NCI-H2081 treated with DMSO at 0.1 percent for 48 hours (cell line): ENCODE measurements around the gene CNST.

Experiments
- DNase-seq: peaks from one replicate; lab custom pipeline; 2025; lab: John Stamatoyannopoulos, UW

The CNST gene, protein sequence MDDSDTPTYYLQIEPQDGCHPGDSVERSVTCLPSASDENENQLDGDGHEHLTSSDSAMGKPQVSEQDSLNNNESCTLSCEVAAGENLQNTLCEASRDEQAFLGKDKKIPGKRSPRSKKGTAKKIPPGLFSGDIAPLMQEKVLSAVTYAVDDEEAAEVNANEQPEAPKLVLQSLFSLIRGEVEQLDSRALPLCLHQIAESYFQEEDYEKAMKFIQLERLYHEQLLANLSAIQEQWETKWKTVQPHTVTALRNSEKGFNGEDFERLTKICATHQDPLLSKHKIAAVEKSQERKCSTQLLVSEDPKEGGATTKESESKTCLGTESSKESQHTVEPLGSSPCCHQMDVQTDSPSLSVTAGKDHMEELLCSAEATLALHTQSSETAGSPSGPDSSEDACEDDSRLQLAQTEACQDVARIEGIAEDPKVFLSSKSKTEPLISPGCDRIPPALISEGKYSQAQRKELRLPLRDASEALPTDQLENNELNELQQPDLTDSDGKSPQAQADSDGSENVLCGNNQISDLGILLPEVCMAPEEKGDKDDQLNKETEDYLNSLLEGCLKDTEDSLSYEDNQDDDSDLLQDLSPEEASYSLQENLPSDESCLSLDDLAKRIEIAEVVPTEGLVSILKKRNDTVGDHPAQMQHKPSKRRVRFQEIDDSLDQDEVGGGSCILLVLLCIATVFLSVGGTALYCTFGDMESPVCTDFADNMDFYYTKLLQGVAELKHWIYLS

DNA sequence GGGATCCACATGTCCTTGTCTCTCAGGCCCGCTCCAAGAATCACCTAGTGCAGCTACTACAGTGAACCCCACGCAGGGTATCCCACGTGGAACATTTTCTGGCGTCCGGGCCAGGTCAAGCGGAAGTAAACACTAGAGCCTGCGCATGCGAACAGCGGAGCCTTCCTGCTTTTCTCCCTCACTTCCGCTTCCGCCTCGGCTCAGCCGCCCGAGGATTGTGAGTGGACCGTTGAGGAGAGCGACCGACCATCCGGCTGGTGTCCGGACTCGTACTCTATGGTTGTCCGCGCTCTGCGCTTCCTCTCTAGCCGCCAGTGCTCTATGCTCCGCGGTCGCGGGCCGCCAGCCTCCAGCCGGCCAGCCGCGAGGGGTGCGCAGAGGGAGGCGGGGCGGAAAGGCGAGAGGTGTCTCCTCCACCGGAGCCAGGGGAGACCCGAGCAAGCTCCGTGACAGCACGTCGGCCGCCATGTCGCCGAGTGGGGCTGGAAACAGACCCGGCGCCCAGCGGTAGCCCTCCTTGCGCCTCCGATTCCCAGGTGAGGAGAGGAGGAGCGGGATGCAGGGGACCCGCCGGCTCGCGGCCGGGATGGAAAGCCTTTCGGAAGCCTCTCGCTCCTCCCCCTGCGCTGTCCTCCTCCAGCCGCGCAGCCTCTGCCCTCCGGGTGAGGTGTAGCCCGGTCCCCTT is at the start of gene CNST, which contains the start of gene TFB2M:
TSS of gene CNST (plus strand) at position 329 of the 685 bp plus-strand sequence. CDS start 25,107 bp downstream, outside the sequence.
TSS of gene TFB2M (minus strand) at position 134 of the 685 bp plus-strand sequence. CDS start at position 11, 123 bp downstream.
- peak; percentile 97 for DNase-seq

DNA sequence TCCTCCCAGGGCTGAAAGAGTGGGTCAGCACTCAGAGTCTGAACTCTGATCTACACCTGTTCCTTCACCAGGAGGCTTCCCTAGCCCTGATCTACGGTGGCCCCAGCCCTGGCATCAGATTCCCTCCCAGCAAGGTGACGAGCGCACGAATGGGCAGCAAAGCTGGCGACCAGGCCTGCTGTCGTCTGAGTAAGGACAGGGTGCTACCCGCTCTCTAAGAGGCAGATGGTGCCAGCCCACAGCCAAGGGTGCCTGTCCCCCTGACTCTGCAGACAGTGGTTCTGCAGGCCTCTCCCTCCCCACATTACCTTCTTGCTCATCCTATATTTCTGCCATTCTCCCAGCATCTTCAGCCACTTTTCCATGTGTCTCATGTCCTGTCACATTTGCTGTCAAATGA is 48.9 kb upstream of the CNST start:
- no peak for DNase-seq

DNA sequence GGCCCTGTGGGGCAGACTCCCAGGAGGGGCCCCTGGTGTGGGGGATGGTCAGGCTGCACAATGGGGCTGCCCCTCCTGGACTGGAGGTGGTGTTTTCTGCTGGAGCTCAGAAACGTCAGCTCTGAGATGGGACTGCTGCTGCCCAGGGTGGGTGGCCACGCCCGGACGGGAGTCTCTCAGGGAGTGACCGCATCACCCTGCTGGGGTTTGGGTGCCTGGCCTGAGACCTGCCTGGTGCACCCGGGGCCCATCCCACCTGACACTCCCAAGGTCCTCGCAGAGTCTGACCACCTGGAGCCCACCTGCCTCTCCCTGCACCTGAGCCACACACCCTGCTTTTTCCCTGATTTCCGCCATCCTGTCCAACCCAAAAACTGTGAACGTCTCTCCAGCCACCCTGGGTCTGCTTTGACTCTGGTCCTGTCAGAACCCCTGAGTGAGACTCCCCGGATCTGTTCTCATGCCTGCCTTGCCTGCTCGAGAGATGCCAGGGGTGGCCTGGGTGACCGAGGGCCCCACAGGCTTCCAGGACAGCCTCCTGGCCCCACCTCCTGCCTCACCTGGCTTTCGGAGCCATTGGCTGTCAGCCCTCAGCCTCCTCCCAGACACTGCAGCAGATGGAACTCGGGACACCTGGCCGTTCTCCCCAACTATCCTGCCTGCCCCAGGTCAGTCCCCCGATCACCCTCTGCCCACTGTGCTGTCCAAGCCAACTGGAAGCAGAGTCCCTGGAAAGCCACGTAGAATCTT is 47.6 kb upstream of the CNST start:
- DNase-seq = no peak

DNA sequence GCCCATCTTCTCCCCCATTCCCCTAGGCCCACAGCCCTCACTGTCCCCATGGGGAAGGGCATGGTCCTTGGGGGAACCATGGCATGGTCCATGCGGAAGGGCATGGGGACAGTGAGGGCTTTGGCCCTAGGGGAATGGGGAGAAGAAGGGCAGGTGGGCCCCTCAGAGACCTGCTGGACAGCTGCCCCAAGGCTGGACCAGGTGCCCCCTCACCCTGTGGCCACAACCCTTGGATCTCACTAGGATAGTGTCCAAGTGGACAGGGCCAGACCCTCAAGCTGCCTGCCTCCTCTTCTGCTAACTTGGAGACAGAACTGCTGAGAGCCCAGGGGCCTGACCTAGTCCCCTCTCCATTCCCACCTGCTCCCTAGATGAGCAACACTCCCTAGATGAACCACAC is 46.7 kb upstream of the CNST start:
- DNase-seq = no peak

DNA sequence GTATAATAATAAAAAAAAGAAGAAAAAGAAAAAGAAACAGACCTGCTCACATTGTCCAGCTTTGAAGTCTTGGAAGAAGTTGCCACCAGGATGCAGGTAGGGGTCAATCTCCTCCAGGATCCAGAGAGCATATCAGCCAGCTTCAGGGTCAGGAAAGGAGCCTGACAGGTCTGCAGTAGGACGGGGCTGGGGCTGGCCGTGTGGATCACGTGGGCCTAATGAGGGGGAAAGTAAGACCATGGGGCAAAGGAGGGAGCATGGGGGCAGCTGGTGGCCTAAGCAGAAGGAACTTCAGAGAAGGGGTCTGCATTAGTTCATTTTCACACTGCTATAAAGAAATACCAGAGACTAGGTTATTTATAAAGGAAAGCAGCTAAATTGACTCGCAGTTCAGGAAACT is 39.9 kb upstream of the CNST start:
- DNase-seq = no peak

DNA sequence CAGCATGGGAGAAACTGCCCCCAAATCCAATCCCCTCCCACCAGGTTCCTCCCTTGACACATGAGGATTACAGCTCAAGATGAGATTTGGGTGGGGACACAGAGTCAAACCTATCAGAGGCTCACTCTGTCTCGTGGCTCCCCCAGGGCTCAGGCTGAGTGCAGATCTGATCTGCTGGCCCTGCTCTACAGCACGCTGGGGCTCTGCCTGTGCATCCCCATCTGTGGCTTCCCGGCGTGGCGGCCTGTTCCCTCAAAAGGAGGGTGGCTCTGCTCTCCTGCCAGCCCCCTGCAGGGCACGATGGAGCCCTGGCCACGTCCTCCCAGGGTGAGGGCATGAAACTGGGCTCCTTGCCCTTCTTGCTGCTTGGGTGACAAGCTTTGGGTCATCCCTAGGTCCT is 39.3 kb upstream of the CNST start:
- DNase-seq = no peak

DNA sequence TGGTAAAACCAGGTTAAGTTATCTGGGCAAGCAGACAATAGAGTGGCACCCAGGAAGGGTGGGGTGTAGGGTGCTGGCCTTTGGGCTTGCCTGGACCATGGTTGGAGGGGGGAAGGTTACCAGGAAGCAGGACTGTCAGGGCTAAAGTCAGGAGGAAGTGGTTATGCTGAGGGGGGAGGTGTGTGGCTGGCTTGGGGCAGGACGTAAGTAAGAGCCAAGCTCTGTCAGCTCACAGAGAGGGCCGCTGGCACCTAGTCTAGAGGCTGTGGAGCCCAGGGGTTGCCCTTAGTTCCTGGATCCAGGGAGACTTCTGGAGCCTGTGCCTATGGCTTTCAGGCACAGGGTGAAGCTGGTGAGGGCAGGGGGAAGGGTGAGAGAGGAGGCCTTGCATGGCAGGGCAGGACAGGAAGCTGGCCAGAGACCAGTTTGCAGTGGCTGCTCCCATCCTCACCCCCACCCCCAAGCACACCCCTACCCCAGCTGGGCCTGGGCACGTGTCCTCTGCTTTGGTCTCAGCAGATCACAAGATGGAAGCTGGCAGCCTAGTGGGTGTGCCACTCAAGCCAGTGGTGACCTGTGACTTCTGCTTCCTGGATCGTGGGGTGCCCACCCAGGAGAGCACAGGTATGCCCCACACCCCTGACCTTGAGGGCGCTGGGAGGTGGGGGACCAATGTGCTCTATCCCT is 38.7 kb upstream of the CNST start:
- DNase-seq = no peak

DNA sequence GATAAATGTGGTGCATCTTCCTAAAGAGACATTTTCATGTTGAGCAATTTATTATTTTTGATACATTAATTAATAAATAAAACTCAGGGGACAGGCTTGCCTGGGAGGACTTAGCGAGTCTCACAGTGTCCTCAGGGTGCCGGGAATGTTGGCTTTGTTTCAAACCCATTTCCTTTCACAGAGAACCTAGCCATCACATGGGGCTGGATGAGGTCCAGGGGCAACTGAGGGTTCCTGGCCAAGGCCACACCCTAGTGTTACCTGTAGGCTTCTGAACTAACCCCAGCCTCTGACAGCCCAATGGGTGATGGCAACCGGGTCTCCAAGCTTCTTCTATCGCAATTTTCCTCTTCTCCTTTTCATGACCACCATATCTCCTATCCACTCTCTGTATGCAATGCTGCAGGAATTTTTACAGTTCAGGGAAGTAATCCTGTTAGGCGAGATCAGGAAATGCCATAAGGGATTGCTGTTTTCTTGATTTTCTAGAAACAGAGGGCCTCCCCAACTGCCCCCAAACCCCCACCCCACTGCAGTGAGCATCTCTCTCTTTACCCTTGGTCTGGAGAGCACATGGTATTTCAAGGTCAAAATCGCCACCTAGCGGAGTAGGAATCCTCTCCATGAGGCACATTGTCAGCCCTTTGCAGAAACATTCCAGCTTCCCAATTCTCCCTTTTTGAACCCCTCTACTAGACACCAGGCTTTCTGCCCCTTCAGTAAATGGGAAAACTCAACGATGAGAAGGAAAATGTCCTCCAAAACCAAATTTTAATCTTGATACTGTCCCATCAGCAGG is 37.1 kb upstream of the CNST start:
- no peak for DNase-seq

DNA sequence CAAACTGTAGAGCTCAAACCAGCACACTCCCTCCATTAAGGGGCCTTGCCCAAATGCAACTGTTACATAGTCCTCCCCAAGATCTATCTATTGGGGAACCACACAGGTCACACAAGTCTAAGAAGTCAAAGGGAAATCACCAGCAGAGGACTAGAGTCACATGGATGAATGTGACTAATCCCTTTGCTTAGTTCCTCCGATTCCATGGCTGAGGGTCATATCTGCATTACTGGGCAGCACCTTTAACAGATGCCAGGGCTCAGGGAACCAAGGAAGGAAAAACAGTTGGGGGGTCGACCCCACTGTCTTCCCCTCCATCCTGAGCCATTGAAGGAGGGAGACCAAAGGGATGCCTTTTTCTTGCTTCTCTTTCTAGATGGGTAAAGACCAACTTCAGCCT is 35.8 kb upstream of the CNST start:
- no peak for DNase-seq

DNA sequence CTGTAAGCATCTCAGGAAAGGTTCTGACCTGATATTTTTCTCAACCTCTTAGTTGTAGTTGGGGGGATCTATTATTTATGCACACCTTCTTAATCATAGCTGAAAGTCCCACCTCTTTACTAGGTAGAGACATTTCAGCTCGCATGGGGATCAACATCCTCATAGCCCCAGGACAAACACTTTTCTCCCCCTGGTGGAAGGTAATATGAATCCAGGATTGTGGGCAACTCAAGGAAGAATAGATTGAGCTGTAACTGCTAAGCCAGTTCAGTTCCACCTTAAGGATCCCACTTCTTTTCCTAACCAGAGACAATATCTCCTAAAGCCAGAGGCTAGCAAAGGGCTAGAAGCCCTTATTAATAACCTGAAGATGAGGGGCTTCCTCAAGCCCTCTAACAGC is 33.7 kb upstream of the CNST start:
- DNase-seq = no peak

DNA sequence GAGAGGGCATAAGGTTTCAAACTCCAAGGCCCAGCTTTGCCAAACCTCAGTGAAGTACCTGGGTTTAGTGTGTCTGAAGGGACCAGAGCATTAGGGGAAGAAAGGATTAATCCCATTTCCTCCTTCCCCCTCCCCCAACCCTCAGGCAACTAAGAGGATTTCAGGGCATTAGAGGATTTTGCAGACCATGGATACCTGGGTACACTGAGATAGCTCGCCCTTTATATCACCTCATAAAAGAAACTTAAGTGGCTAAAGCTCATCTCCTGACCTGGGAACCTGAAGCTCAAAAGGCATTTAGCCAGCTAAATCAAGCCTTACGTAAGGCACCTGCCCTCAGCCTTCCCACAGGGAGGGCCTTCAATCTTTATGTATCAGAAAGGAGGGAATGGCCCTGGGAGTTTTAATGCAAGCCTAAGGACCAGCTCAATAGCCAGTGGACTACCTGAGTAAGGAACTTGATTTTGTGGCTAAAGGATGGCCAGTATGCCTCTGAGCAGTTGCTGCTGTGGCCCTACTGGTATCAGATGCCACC is 32.8 kb upstream of the CNST start:
- DNase-seq = no peak

DNA sequence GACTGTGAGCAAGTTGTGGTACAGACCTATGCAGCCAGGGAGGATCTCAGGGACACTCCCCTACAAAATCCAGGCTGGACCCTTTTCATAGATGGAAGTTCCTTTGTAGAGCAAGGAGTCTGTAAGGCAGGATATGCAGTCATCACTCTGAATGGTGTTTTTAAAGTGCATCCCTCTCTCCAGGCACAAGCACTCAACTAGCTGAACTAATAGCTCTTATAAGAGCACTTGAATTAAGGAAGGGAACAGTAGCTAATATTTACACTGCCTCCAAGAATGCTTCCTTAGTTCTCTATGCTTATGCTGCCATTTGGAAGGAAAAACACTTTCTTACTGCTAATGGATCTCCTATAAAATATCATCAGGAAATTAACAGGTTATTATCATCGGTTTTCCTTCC is 32.1 kb upstream of the CNST start:
- no peak for DNase-seq

DNA sequence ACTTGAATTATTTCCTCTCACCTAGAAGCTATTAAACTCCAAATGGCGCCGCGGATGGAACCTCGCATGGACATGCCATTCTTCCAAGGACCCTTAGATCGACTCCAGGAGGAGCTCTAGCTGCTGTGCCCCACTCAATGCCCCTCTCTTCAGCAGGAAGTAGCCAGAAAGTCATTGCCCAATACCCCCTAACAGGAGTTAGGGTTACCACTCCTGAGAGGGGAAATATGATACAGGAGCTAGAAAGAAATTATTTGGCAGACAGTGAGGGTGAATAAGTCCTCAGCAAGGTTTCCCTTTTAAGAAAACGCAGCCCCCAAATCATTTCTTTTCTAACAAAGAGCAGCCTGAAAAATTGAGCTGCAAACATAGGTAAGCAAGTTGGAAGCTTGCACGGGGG is 28.8 kb upstream of the CNST start:
- no peak for DNase-seq

DNA sequence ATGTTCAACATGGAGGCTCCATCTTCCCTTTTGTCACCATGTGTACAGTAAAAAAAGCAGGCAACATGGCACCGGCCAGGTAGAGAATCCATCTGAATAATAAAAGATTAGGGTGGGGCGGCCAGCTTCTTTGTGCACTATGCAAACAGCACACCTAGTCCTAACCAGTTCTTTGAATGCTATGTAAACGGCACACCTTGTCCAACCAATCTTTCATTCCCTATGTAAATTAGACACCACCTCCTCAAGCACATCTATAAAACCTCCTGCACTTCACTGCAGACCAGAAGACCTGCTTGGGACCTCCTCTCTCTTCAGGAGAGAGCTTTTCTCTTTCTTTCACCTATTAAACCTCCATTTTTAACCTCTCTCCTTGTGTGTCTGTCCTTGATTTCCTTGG is 28.4 kb upstream of the CNST start:
- DNase-seq = no peak

DNA sequence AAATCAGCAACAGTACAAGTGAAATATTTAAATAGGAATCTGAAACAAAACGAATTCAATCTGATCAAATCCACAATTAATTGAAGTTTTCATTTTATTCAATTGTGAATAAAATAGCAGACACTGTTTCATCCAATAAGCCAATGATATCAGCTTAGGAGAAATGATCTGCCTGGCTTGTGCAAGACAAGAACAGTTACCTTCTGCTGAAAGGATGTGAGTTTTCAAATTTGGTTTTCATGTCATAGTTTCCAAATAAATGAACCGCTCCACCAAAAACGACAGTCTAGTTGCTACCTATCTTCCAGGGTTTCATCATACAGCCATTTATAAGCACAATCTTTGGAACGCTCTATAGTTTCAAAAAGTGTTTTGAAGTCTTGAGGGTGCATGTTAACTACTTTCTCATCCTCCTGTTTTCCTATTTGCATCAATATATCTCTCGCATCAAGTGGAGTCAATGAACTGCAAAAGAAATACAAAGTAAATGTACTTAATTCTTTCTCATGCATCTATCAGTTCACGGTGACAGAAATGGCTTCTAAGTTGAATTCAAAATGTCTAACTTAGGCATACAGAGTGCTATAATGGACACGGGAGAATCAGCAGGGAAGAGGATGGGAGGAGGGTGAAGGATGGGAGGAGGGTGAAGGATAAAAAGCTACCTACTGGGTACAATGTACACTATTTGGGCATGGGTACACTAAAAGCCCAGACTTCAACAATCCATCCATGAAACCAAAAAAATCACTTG is 25.3 kb upstream of the CNST start:
- no peak for DNase-seq

DNA sequence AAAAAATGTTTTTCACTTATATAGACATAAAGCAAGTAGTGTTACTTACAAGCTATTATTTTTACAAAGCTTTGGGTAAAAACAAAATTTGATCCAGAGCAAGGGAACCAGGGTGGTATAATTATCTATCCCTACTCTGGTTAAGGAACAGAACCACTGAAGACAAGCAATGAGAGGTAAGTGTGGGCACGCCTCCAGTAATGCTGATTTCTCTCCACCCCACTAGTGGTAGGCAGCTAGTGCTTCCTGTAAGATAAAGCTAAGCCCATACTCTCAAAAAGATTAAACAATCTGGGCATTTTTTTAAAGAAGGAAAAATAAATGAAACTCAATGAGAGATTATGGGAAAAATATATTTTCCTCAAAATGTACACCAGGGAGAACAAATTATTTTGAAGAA is 22.3 kb upstream of the CNST start:
- no peak for DNase-seq

DNA sequence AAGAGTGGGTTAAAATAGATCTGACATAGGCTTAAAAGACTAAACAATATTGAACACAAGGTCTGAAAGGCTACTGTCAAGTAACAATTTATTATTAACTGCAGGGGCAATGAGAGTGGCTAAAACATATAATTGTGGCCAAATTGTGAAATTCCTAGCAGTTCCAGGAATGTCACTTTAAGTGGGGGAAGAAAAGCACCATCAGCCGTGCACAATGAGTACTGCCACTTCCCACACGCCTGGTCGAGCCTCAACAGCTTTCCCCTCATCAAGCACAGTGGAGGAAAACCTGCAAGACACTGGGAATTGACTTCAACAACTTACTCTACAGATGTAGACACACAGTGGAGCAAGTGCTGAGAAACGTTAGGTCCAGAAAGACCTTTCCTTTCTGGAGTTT is 16.6 kb upstream of the CNST start:
- no peak for DNase-seq

DNA sequence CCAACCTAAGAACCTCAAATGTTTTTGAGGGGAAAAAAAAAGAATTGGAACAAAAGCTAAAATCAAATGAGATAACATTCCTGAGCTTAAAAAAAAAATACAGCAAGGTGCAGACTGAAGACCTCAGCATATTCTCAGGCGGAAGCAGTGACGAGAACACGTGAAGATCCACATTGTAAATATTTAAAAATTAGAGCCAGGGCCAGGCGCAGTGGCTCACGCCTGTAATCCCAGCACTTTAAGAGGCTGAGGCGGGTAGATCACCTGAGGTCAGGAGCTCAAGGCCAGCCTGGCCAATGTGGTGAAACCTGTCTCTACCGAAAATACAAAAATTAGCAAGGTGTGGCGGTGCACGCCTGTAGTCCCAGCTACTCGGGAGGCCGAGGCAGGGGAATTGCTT is 15.9 kb upstream of the CNST start:
- no peak for DNase-seq

DNA sequence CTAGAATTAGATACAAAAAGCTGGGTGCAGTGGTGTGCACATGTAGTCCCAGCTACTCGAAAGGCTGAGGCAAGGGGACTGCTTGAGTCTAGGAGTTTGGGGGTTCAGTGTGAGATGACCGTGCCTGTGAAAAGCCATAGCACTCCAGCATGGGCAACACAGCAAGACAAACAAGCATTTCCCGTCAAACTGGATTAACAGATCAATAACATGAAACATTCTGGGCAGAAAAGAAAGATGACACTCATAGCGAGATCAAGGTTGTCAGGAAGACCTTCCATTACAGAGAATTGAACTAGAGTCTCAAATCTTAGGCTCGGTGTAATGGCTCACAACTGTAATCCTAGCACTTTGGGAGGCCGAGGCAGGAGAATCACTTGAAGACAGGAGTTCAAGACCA is 14.1 kb upstream of the CNST start:
- DNase-seq = no peak

DNA sequence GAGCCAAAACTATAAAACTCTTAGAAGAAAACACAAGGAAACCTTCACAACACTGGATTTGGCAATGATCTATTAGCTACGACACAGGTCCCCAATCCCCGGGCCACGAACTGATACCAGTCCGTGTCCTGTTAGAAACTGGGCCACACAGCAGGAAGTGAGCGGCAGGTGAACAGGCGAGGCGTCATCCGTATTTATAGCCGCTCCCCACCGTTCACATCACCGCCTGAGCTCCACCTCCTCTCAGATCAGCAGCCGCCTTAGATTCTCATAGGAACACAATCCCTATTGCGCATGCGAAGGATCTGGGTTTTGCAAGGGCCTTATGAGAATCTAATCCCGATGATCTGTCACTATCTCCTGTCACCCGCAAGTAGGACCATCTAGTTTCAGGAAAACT is 12.1 kb upstream of the CNST start:
- no peak for DNase-seq
